GM19035 (cell line): ENCODE measurements around the gene CFAP20.

ENCODE experiments used
- ATAC-seq: cut with Tn5 transposase; IDR thresholded peaks from one replicate; pipeline ENCODE4 v1.9.1; 2021; ENCODE audit not compliant: unreplicated experiment

CFAP20 gene

DNA sequence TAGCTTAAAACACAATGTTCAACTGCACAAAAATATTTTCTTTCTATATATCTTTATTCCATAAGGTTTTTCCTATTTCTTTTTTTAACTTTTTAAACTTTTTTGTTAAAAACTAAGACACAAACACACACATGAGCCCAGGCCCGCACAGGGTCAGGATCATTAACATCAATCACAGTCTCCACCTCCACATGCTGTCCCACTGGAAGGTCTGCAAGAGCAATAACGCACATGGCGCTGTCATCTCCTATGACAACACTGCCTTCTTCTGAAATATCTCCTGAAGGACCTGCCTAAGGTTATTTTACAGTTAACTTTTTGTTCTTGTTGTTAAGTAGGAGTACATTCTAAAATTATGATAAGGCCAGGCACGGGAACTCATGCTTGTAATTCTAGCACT lies 4.1 kb downstream of the CFAP20 start:
- ATAC-seq: no peak

DNA sequence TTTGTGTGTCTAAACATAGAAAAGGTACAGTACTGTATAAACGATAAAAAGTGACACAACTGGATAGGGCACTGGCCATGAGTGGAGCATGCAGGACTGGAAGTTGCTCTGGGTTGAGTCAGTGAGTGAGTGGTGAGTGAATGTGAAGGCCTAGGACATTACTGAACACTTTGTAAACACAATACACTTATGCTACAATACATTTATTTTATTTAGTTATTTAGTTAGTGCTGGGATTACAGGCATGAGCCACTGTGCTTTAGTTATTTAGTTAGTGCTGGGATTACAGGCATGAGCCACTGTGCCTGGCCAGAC lies 4.6 kb downstream of the CFAP20 start:
- no peak for ATAC-seq

DNA sequence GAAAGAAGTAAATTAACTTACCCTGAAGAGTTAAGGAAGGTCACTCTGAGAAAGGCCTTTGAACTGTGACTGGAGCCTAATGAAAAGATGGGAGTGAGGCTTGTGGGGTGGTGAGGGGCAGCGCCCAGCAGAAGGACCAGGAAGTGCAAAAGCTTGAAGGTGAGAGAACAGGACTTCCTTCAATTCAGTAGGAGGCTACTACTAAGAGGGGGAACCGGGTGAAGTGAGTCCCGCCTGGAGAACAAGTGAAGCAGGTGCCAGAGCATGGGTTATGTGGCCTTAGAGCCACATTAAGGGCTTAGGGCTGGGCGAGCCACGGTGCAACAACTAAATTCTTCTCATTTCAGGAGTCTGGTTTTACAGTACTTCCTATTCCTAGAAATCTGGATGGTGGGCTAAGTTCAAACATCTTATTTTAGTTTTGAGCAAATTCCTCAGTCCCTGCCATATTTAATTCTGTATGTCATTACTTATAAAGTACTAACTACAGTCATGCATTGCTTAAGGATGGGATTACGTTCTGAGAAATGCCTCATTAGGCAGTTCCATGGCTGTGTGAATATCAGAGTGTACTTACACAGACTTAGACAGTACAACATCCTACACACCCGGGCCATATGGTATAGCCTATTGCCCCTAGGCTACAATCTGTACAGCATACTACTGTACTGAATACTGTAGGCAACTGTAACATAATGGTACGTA lies 5.1 kb downstream of the CFAP20 start:
- no peak for ATAC-seq

- no peak for ATAC-seq
These were observed 8.0 kb downstream of the CFAP20 start for GRCh38 chr16:58121132-58121531.

GRCh38 chr16:58120234-58120633 lies 8.9 kb downstream of the CFAP20 start:
- ATAC-seq: no peak

- ATAC-seq: no peak
These were observed 9.7 kb downstream of the CFAP20 start for GRCh38 chr16:58119509-58119845.

DNA sequence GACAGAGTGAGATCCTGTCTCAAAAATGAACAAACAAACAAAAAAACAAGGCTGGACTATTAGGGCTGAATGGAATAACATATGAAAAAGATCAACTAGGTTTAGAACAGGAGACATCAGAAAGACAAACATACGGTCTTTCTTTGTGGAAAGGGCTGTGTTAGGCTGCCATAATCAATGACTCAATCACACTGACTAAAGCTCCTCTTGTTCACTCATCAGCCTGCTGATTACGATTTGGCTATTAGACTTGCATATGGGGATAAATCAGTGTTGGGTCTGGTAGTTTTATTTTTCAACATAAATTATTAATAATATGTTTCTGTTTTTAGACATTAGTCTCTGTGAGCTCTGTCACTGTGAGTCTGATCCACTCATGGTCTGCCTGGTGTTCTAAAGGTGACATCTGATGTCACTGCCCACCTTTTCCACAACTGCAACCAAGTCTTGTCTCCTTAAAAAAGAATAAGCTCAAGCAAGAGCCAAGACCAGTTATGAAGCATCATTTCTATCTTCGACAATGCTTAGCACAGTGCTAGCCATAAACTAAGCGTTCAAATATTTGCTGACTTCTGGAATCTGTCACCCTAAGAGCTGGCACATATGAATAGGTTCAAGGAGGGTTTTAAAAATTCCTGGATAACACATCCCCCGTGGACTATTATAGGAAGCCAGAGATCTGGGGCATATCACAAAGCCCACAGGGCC lies 10.2 kb downstream of the CFAP20 start:
- no peak for ATAC-seq

DNA sequence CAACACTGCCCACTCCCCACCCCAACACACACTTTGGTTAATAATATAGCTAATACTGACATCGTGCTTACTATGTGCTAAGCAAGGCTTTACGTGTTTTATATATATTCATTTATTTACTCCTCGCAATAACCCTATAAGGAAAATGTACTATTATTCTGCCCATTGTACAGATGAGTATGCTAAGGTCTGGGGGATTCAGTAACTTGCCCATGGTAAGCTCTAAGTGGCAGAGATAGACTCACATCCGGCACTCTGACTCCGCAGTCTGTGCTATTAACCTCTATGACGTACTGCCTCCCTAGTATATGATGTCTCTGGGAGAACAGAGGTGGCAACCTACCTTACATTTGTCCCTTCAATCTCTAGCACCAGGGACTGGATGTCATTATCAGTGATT lies 12.7 kb downstream of the CFAP20 start:
- ATAC-seq: no peak

GRCh38 chr16:58116081-58116480 lies 13.1 kb downstream of the CFAP20 start:
- ATAC-seq: no peak

GRCh38 chr16:58114827-58115825 lies 14.1 kb downstream of the CFAP20 start:
- no peak for ATAC-seq

- no peak for ATAC-seq
These were observed 17.9 kb downstream of the CFAP20 start for GRCh38 chr16:58111302-58111627.

GRCh38 chr16:58110571-58111301 lies 18.4 kb downstream of the CFAP20 start:
- ATAC-seq: no peak

GRCh38 chr16:58109881-58110280 lies 19.3 kb downstream of the CFAP20 start:
- ATAC-seq: no peak

GRCh38 chr16:58109330-58109729 lies 19.9 kb downstream of the CFAP20 start:
- no peak for ATAC-seq

- ATAC-seq: no peak
These were observed 21.5 kb downstream of the CFAP20 start for GRCh38 chr16:58107709-58108108.

DNA sequence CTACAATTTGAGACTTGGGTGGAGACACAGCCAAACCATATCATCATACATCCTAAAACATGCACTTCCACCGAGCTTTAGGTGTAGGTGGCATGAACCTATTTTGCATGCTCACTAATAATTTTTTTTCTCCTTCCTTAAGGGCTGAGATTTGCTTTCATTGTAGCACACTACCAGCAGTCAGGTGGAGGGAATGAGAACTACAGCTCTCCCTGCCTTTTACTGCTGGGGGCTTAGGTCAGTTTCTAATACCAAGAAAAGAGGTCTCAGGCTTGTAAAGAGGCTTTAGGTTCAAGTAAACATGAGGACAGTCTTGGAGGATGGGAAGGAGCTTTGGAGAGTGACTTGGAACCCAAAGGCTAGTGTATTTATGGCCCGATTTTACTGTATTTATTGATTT lies 22.0 kb downstream of the CFAP20 start:
- ATAC-seq: no peak

DNA sequence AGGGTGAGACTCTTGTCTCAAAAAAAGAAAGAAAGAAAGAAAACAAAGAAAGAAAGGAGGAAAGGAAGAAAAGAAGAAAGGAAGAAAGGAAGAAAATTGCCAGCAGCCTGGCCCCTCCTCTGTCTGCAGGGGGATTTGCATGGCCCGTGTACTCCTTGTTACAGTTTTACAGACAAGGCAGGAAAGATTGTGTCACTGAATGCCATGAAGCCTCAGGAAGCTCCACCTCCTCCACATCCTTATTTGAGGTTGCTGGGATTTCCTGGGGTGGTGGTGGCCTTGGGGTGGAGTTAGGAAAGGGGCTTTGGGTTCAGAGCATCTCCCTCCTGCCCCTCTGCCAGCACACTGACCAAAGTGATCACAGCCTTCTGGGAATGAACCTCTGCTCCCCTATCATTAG lies 23.6 kb downstream of the CFAP20 start:
- no peak for ATAC-seq

GRCh38 chr16:58102665-58103392 lies 26.4 kb downstream of the CFAP20 start:
- no peak for ATAC-seq

- ATAC-seq: no peak
These were observed 29.3 kb downstream of the CFAP20 start for GRCh38 chr16:58099956-58100300.

DNA sequence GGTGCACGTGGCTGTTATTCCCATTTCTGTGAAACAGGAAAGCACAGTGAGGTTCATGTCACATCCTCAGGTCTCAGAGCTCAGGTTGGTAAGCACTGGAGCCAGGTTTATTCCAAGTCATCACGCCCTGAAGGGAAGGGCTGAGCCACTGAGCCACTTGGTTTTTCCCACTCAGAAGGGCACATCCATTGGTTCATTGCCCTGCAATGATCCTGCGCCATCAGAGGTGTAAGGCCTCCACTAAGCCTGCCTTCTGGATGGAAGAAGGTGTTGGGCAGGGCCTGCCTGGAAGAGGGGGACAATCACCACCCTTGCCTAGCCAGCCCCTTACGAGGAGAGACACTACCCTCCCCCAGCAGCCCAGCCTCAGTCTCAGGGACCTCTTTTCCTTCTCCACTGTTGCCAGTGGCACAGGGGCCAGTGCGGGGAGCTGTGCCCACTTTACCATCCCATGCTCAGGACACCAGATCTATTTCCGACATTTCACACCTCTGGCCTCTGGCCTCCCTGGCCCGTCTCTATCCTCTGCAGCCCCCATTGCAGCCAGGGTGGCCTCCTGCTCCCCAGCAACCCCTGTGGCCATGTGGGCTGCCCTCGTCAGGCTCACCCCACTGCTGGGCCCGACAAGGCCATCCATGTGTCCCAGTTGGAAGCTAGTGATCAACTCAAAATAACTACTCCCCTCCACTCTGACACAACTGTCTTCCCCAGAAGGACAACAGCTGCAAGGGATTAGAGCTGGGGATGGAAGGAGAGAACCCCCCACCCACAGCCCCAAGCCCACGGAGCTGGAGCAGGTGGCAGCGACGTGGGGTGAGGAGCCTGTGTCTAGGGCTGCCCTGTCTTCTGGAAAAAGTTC lies 29.9 kb downstream of the CFAP20 start:
- no peak for ATAC-seq
